ENCODE results near the gene CYLD. TPM values are rescaled to one million over a fixed set of nuclear protein-coding genes. Genes with fewer than 3 reads are reported as not detected.

Gene CYLD
- total RNA-seq, 2 donors from 2014 or later = 112 to 130 TPM

GRCh38 chr16:50767197-50767596 lies 25.3 kb downstream of the CYLD start:
- Mint-ChIP-seq H3K27me3 (no peaks in the 10 kb centered on the region), H3K36me3 (ENCODE audit: low read depth) (peaks cover 100% of the 10 kb centered on the region), H3K9me3 (peaks cover 5% of the 10 kb centered on the region), H3K4me3 (peak overlapping the region; percentile 75), H3K4me1 (peaks cover 70% of the 10 kb centered on the region), H3K27ac (no peak overlapping the region)
- ATAC-seq (replicated peaks) = no peak

GRCh38 chr16:50771366-50771765 lies 29.5 kb downstream of the CYLD start:
- H3K27me3 Mint-ChIP-seq = no peaks in the 10 kb centered on the region
- H3K4me1 Mint-ChIP-seq = peaks cover 56% of the 10 kb centered on the region
- peak overlapping the region; percentile 43 for H3K4me3 Mint-ChIP-seq
- peaks cover 100% of the 10 kb centered on the region for H3K36me3 Mint-ChIP-seq (ENCODE audit: low read depth)
- peak; percentile 71 for ATAC-seq (replicated peaks)
- H3K27ac Mint-ChIP-seq = no peak overlapping the region
- H3K9me3 Mint-ChIP-seq = peaks cover 3% of the 10 kb centered on the region

- no peaks in the 10 kb centered on the region for H3K27me3 Mint-ChIP-seq
- H3K4me1 Mint-ChIP-seq = peaks cover 55% of the 10 kb centered on the region
- H3K9me3 Mint-ChIP-seq = no peaks in the 10 kb centered on the region
- H3K4me3 Mint-ChIP-seq = peak overlapping the region; percentile 5
- H3K36me3 Mint-ChIP-seq (ENCODE audit: low read depth) = peaks cover 95% of the 10 kb centered on the region
- ATAC-seq (replicated peaks) = no peak
- peak overlapping the region; percentile 29 for H3K27ac Mint-ChIP-seq
These were observed 32.5 kb downstream of the CYLD start for GRCh38 chr16:50774405-50774804.

GRCh38 chr16:50774960-50775359 lies 33.1 kb downstream of the CYLD start:
- Mint-ChIP-seq H3K27me3 (no peaks in the 10 kb centered on the region), H3K4me1 (peaks cover 54% of the 10 kb centered on the region), H3K27ac (peak overlapping the region; percentile 56), H3K36me3 (ENCODE audit: low read depth) (peaks cover 95% of the 10 kb centered on the region), H3K9me3 (no peaks in the 10 kb centered on the region), H3K4me3 (peak overlapping the region; percentile 18)
- ATAC-seq (replicated peaks) = no peak

- H3K4me3 Mint-ChIP-seq = no peak overlapping the region
- no peak for ATAC-seq (replicated peaks)
- peaks cover 63% of the 10 kb centered on the region for H3K4me1 Mint-ChIP-seq
- H3K36me3 Mint-ChIP-seq (ENCODE audit: low read depth) = peaks cover 95% of the 10 kb centered on the region
- no peaks in the 10 kb centered on the region for H3K27me3 Mint-ChIP-seq
- no peak overlapping the region for H3K27ac Mint-ChIP-seq
- H3K9me3 Mint-ChIP-seq = no peaks in the 10 kb centered on the region
These were observed 34.2 kb downstream of the CYLD start for GRCh38 chr16:50776037-50776436.

GRCh38 chr16:50778284-50779163 lies 36.6 kb downstream of the CYLD start:
- H3K27ac Mint-ChIP-seq = peak overlapping the region; percentile 76
- H3K4me1 Mint-ChIP-seq = peaks cover 53% of the 10 kb centered on the region
- ATAC-seq (replicated peaks) = peak; percentile 83

GRCh38 chr16:50781043-50781442 lies 39.2 kb downstream of the CYLD start:
- H3K27me3 Mint-ChIP-seq = no peaks in the 10 kb centered on the region
- peak overlapping the region; percentile 74 for H3K4me3 Mint-ChIP-seq
- H3K9me3 Mint-ChIP-seq = no peaks in the 10 kb centered on the region
- peaks cover 41% of the 10 kb centered on the region for H3K4me1 Mint-ChIP-seq
- peaks cover 95% of the 10 kb centered on the region for H3K36me3 Mint-ChIP-seq (ENCODE audit: low read depth)
- peak overlapping the region; percentile 83 for H3K27ac Mint-ChIP-seq
- ATAC-seq (replicated peaks) = peak; percentile 69

More at GRCh38 chr16:50778284-50779163, 36.6 kb downstream of the CYLD start:
- Mint-ChIP-seq H3K36me3 (ENCODE audit: low read depth) (peaks cover 95% of the 10 kb centered on the region), H3K27me3 (no peaks in the 10 kb centered on the region), H3K9me3 (no peaks in the 10 kb centered on the region), H3K4me3 (peak overlapping the region; percentile 51)

- Mint-ChIP-seq H3K27me3 (no peaks in the 10 kb centered on the region), H3K27ac (peak overlapping the region; percentile 83), H3K9me3 (no peaks in the 10 kb centered on the region), H3K36me3 (ENCODE audit: low read depth) (peaks cover 95% of the 10 kb centered on the region), H3K4me3 (peak overlapping the region; percentile 74), H3K4me1 (peaks cover 41% of the 10 kb centered on the region)
- peak; percentile 28 for ATAC-seq (replicated peaks)
These were observed 39.6 kb downstream of the CYLD start for GRCh38 chr16:50781518-50781917.

GRCh38 chr16:50789757-50790156 lies 47.9 kb downstream of the CYLD start:
- peaks cover 99% of the 10 kb centered on the region for H3K36me3 Mint-ChIP-seq (ENCODE audit: low read depth)
- H3K27me3 Mint-ChIP-seq = no peaks in the 10 kb centered on the region
- H3K9me3 Mint-ChIP-seq = no peaks in the 10 kb centered on the region
- peak overlapping the region; percentile 21 for H3K27ac Mint-ChIP-seq
- peaks cover 2% of the 10 kb centered on the region for H3K4me1 Mint-ChIP-seq
- H3K4me3 Mint-ChIP-seq = no peak overlapping the region
- no peak for ATAC-seq (replicated peaks)

- H3K4me1 Mint-ChIP-seq = no peaks in the 10 kb centered on the region
- no peak overlapping the region for H3K4me3 Mint-ChIP-seq
- H3K27ac Mint-ChIP-seq = no peak overlapping the region
- no peaks in the 10 kb centered on the region for H3K9me3 Mint-ChIP-seq
- H3K27me3 Mint-ChIP-seq = no peaks in the 10 kb centered on the region
- peak; percentile 34 for ATAC-seq (replicated peaks)
- H3K36me3 Mint-ChIP-seq (ENCODE audit: low read depth) = peaks cover 99% of the 10 kb centered on the region
These were observed 49.6 kb downstream of the CYLD start for GRCh38 chr16:50791522-50791921.

GRCh38 chr16:50796829-50797228 lies 54.9 kb downstream of the CYLD start:
- H3K4me1 Mint-ChIP-seq = no peaks in the 10 kb centered on the region
- H3K36me3 Mint-ChIP-seq (ENCODE audit: low read depth) = peaks cover 100% of the 10 kb centered on the region
- no peaks in the 10 kb centered on the region for H3K27me3 Mint-ChIP-seq
- ATAC-seq (replicated peaks) = no peak
- no peak overlapping the region for H3K4me3 Mint-ChIP-seq
- H3K9me3 Mint-ChIP-seq = no peaks in the 10 kb centered on the region
- H3K27ac Mint-ChIP-seq = no peak overlapping the region

GRCh38 chr16:50797456-50797855 lies 55.6 kb downstream of the CYLD start:
- Mint-ChIP-seq H3K36me3 (ENCODE audit: low read depth) (peaks cover 94% of the 10 kb centered on the region), H3K27me3 (no peaks in the 10 kb centered on the region), H3K4me3 (no peak overlapping the region), H3K9me3 (no peaks in the 10 kb centered on the region), H3K4me1 (no peaks in the 10 kb centered on the region), H3K27ac (no peak overlapping the region)
- ATAC-seq (replicated peaks) = no peak

GRCh38 chr16:50800074-50800473 lies 58.2 kb downstream of the CYLD start:
- Mint-ChIP-seq H3K36me3 (ENCODE audit: low read depth) (peaks cover 68% of the 10 kb centered on the region), H3K27ac (peak overlapping the region; percentile 68), H3K4me3 (no peak overlapping the region), H3K4me1 (no peaks in the 10 kb centered on the region), H3K27me3 (no peaks in the 10 kb centered on the region), H3K9me3 (no peaks in the 10 kb centered on the region)
- ATAC-seq (replicated peaks) = no peak

- Mint-ChIP-seq H3K36me3 (ENCODE audit: low read depth) (peaks cover 59% of the 10 kb centered on the region), H3K27ac (peak overlapping the region; percentile 10), H3K4me1 (peaks cover 4% of the 10 kb centered on the region), H3K9me3 (no peaks in the 10 kb centered on the region), H3K4me3 (no peak overlapping the region), H3K27me3 (no peaks in the 10 kb centered on the region)
- ATAC-seq (replicated peaks) = no peak
These were observed 59.1 kb downstream of the CYLD start for GRCh38 chr16:50801036-50801435.

- Mint-ChIP-seq H3K4me3 (no peak overlapping the region), H3K27me3 (no peaks in the 10 kb centered on the region), H3K36me3 (ENCODE audit: low read depth) (peaks cover 49% of the 10 kb centered on the region), H3K4me1 (peaks cover 10% of the 10 kb centered on the region), H3K9me3 (no peaks in the 10 kb centered on the region), H3K27ac (peak overlapping the region; percentile 10)
- no peak for ATAC-seq (replicated peaks)
These were observed 60.1 kb downstream of the CYLD start for GRCh38 chr16:50802000-50802399.
